Stimulated activated CD4-positive, alpha-beta T cell treated with anti-CD3 and anti-CD28 coated beads, Interleukin-15, amount 100 ng/mL, for 1 hour (primary cell): ENCODE data around the gene CGRRF1.

Experiments used
- DNase-seq, 2 donors: peaks; one replicate each; pipeline ENCODE4 v3.0.0-alpha.2; 2020; ENCODE audit warnings: low read depth in 1 of 2, low spot score in 1 of 2

The CGRRF1 gene

DNA sequence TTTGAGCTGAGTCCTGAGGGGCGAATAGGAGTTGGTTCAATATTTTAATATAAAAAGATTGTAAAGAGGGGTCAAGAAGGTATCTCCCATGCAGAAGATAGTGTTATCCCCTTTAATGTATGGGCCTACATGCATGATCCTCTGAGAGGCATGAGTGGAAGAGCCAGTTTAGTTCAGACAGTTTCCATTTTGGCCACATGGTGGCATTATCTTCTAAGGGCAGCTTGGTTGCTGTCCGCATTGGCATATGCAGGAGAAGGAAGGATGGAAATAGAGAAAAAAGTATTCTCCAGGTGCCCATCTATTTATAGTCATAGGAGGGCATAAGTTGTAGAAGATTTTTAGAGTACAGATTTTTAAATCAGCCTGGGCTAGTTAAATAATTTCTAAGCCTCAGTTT is 62.6 kb downstream of the CGRRF1 start:
- DNase-seq: no peak

GRCh38 chr14:54574528-54574927 is 64.8 kb downstream of the CGRRF1 start:
- DNase-seq: no peak

- DNase-seq: no peak
Measured at GRCh38 chr14:54577494-54577893, 67.8 kb downstream of the CGRRF1 start.

- no peak for DNase-seq
Measured at GRCh38 chr14:54577977-54578376, 68.3 kb downstream of the CGRRF1 start.

DNA sequence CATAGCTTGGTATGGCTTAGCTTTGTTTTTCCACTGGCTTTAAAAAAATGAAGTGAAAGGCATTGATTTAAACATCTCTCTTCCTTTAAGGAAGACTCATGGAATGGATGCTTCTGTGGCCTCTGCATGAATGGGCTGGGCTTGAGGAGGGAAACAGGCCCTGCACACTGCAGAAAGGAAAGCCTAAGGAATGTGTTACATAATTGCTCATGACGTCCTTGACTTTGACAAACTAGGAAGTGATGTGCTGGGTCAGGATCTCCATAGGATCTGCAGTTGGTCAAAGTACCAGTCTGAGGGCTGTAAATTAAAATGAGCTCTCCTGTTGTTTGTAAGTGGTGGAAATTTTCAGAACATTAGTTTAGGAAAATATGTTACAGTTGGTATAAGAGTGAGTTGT is 69.9 kb downstream of the CGRRF1 start:
- DNase-seq: no peak

- DNase-seq: no peak
Measured at GRCh38 chr14:54580933-54581332, 71.2 kb downstream of the CGRRF1 start.

GRCh38 chr14:54582334-54582733 is 72.6 kb downstream of the CGRRF1 start:
- no peak for DNase-seq

- DNase-seq: no peak
Measured at GRCh38 chr14:54584097-54584496, 74.4 kb downstream of the CGRRF1 start.

DNA sequence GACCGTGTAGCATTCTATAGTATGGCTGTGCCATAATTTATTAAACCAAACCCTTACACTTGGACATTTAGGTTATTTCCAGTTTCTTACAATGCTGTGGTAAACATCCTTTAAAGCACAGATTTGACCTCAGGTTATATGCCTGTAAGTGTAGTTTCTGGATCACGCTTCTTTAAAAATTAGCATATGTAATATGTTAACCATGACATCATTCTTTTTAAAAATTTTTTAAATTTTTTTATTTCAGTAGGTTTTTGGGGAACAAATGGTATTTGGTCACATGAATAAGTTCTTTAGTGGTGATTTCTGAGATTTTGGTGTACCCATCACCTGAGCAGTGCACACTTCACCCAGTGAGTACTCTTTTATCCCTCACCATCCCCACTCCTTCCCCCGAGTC is 75.5 kb downstream of the CGRRF1 start:
- no peak for DNase-seq
